ENCODE results near the gene TRABD. TPM values are rescaled to one million over a fixed set of nuclear protein-coding genes. Genes with fewer than 3 reads are reported as not detected.

The TRABD gene
- polyA plus RNA-seq, 1 donor from 2014 or later, result 31.8 TPM

DNA sequence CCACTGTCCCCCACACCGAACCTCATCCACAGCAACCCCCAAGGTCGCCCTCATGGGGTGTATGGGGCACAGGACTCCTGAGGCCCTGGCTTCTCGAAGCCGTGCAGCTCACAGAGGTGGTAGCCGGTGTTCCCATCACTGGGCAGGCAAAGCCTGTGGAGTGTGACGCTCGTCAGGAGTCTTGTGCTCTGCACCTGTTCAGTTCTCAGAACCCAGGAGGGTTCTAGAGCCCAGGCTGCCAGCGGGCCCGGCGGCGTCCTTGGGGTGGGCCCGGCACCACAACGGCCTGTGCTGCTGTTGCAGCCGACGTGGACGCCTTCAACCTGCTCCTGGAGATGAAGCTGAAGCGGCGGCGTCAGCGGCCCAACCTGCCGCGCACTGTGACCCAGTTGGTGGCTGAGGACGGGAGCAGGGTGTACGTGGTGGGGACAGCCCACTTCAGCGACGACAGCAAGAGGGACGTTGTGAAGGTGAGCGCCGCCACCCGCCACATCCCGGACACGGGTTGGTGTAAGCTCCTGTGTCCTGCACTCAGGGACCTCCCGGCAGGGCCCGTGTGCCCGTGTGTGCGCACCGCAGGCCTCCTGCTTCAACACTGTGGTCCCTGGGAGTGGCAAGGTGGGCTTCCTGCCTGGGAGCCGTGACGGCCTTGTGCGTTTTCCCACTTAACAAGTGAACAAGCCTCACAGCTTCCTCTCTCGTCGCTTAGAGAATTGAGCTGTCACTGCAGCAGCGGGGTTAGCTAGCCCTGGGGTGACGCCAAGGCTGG is 8.5 kb downstream of the TRABD start:
- no peak overlapping the region for H3K9ac ChIP-seq (ENCODE audit: low read length)
- no peaks in the 10 kb centered on the region for H3K9me2 ChIP-seq (ENCODE audit: insufficient read depth, low read length)
- TF ChIP-seq SMC3 (conservative IDR thresholded peaks at IDR 0.05; ENCODE audit: poor library complexity), result no peak
- TF ChIP-seq RAD21 (conservative IDR thresholded peaks at IDR 0.05), result no peak
- TF ChIP-seq TAF1 (IDR thresholded peaks at IDR 0.05; ENCODE audit: low read depth), result no peak
- TF ChIP-seq POLR2AphosphoS5 (IDR thresholded peaks at IDR 0.05), result no peak
- TF ChIP-seq MXI1 (conservative IDR thresholded peaks at IDR 0.05; ENCODE audit: poor library complexity, severe bottlenecking), result no peak
- TF ChIP-seq, protein P1, sequence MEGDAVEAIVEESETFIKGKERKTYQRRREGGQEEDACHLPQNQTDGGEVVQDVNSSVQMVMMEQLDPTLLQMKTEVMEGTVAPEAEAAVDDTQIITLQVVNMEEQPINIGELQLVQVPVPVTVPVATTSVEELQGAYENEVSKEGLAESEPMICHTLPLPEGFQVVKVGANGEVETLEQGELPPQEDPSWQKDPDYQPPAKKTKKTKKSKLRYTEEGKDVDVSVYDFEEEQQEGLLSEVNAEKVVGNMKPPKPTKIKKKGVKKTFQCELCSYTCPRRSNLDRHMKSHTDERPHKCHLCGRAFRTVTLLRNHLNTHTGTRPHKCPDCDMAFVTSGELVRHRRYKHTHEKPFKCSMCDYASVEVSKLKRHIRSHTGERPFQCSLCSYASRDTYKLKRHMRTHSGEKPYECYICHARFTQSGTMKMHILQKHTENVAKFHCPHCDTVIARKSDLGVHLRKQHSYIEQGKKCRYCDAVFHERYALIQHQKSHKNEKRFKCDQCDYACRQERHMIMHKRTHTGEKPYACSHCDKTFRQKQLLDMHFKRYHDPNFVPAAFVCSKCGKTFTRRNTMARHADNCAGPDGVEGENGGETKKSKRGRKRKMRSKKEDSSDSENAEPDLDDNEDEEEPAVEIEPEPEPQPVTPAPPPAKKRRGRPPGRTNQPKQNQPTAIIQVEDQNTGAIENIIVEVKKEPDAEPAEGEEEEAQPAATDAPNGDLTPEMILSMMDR (IDR thresholded peaks at IDR 0.05; ENCODE audit: poor library complexity, severe bottlenecking), result no peak
- no peak for TF ChIP-seq EP300 (conservative IDR thresholded peaks at IDR 0.05; ENCODE audit: poor library complexity, severe bottlenecking)
- TF ChIP-seq EZH2 (IDR thresholded peaks at IDR 0.05; ENCODE audit: borderline replicate concordance, insufficient read depth, low read length, poor library complexity, severe bottlenecking), result no peak
- TF ChIP-seq, protein P2, sequence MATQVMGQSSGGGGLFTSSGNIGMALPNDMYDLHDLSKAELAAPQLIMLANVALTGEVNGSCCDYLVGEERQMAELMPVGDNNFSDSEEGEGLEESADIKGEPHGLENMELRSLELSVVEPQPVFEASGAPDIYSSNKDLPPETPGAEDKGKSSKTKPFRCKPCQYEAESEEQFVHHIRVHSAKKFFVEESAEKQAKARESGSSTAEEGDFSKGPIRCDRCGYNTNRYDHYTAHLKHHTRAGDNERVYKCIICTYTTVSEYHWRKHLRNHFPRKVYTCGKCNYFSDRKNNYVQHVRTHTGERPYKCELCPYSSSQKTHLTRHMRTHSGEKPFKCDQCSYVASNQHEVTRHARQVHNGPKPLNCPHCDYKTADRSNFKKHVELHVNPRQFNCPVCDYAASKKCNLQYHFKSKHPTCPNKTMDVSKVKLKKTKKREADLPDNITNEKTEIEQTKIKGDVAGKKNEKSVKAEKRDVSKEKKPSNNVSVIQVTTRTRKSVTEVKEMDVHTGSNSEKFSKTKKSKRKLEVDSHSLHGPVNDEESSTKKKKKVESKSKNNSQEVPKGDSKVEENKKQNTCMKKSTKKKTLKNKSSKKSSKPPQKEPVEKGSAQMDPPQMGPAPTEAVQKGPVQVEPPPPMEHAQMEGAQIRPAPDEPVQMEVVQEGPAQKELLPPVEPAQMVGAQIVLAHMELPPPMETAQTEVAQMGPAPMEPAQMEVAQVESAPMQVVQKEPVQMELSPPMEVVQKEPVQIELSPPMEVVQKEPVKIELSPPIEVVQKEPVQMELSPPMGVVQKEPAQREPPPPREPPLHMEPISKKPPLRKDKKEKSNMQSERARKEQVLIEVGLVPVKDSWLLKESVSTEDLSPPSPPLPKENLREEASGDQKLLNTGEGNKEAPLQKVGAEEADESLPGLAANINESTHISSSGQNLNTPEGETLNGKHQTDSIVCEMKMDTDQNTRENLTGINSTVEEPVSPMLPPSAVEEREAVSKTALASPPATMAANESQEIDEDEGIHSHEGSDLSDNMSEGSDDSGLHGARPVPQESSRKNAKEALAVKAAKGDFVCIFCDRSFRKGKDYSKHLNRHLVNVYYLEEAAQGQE (IDR thresholded peaks at IDR 0.05; ENCODE audit: borderline replicate concordance), result no peak
- H3K36me3 ChIP-seq (ENCODE audit: insufficient read depth, low read length), result no peaks in the 10 kb centered on the region
- no peak overlapping the region for H3K27ac ChIP-seq (ENCODE audit: low read length)
- no peak overlapping the region for H3K4me3 ChIP-seq (ENCODE audit: low read length)
- no peak overlapping the region for H3K4me2 ChIP-seq (ENCODE audit: low read length)
- H4K20me1 ChIP-seq (ENCODE audit: insufficient read depth), result no peaks in the 10 kb centered on the region
- H3K9me3 ChIP-seq (ENCODE audit: low read length), result no peaks in the 10 kb centered on the region
- H3K27me3 ChIP-seq (ENCODE audit: insufficient read depth, low read depth, low read length), result no peaks in the 10 kb centered on the region
- H2AFZ ChIP-seq (ENCODE audit: low read depth, low read length), result no peak overlapping the region
- no peaks in the 10 kb centered on the region for H3F3A ChIP-seq (ENCODE audit: insufficient read depth, low read length, poor library complexity, severe bottlenecking)
- no peaks in the 10 kb centered on the region for H3K79me2 ChIP-seq (replicated peaks; ENCODE audit: insufficient read depth, low read length)

GRCh38 chr22:50196256-50196655 is 10.5 kb downstream of the TRABD start:
- Histone ChIP-seq H3K9ac (ENCODE audit: low read length) (no peak overlapping the region), H3F3A (ENCODE audit: insufficient read depth, low read length, poor library complexity, severe bottlenecking) (no peaks in the 10 kb centered on the region), H2AFZ (ENCODE audit: low read depth, low read length) (no peak overlapping the region), H3K36me3 (ENCODE audit: insufficient read depth, low read length) (no peaks in the 10 kb centered on the region), H4K20me1 (ENCODE audit: insufficient read depth) (no peaks in the 10 kb centered on the region), H3K4me2 (ENCODE audit: low read length) (no peak overlapping the region), H3K79me2 (replicated peaks; ENCODE audit: insufficient read depth, low read length) (no peaks in the 10 kb centered on the region), H3K4me3 (ENCODE audit: low read length) (no peak overlapping the region), H3K9me3 (ENCODE audit: low read length) (no peaks in the 10 kb centered on the region), H3K9me2 (ENCODE audit: insufficient read depth, low read length) (no peaks in the 10 kb centered on the region), H3K27ac (ENCODE audit: low read length) (no peak overlapping the region), H3K27me3 (ENCODE audit: insufficient read depth, low read depth, low read length) (no peaks in the 10 kb centered on the region)
- TF ChIP-seq TAF1 (IDR thresholded peaks at IDR 0.05; ENCODE audit: low read depth), result no peak
- TF ChIP-seq EZH2 (IDR thresholded peaks at IDR 0.05; ENCODE audit: borderline replicate concordance, insufficient read depth, low read length, poor library complexity, severe bottlenecking), result no peak
- TF ChIP-seq RAD21 (conservative IDR thresholded peaks at IDR 0.05), result no peak
- TF ChIP-seq POLR2AphosphoS5 (IDR thresholded peaks at IDR 0.05), result no peak
- TF ChIP-seq, protein P2 (IDR thresholded peaks at IDR 0.05; ENCODE audit: borderline replicate concordance), result no peak
- TF ChIP-seq SMC3 (conservative IDR thresholded peaks at IDR 0.05; ENCODE audit: poor library complexity), result no peak
- TF ChIP-seq, protein P1 (IDR thresholded peaks at IDR 0.05; ENCODE audit: poor library complexity, severe bottlenecking), result no peak
- no peak for TF ChIP-seq MXI1 (conservative IDR thresholded peaks at IDR 0.05; ENCODE audit: poor library complexity, severe bottlenecking)
- no peak for TF ChIP-seq EP300 (conservative IDR thresholded peaks at IDR 0.05; ENCODE audit: poor library complexity, severe bottlenecking)

All from neural cell (in vitro differentiated cells).